IPS DF 4.7 (cell line): ENCODE measurements around the gene PNLIP.

ENCODE experiments used
- DNase-seq: peaks from one replicate; pipeline ENCODE4 v3.0.0-alpha.2; 2013; ENCODE audit warnings: low spot score; ENCODE audit errors: extremely low read depth

PNLIP gene

GRCh38 chr10:116574797-116575196 is 29.1 kb downstream of the PNLIP start:
- DNase-seq, result no peak

DNA sequence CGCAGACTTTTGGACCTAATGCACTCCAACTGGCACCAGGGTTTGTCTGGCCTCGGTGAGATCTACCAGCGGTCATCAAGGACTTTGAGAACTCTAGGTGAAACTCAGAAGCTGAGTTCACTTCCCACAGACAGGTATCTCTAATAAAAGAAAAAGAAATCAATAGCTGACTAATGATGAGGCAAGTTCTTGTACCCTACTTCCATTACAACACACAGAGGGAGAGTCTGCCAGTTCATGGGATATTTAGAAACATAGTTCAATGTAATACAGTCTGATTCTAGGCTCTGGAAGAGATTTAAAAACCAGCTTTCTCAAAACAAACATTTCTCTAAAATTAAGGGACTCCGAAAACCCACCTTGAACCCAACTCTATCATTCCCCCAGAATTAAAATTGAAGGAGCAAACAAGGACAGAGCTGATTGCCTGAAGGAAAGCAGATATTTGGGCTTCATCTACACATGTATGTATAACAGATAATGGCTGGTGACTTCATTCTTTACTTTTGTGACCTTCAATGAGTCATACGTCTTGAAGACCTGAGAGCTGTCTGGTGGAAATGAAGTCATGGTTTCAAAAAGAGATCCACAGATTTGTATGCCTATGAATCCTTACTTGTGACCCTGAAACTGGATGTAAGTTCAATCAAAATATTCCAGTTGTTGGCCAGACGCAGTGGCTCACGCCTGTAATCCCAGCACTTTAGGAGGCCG is 42.3 kb downstream of the PNLIP start:
- no peak for DNase-seq

DNA sequence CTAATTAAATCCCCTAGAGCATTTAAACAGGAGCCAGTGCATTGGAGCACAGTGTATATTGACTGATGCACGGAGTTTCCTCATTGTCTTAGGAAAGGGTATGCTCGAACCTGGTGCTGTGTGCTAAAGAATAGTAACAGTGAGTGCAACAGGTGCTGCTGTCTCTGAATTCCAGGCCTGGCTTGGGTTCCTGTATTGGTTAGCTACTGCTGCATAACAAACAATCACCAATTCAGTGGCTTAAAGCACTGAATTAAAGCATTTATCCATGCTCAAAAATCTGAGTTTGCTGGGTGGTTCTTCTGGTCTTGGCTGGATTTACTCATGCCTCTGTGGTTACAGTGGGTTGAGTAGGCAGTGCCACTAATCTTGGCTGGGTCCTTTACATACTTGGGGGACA is 43.3 kb downstream of the PNLIP start:
- no peak for DNase-seq

GRCh38 chr10:116589926-116590325 is 44.2 kb downstream of the PNLIP start:
- DNase-seq, result no peak

- no peak for DNase-seq
Measured at GRCh38 chr10:116590590-116591444, 45.1 kb downstream of the PNLIP start, which contains the start of gene PNLIPRP1. Gene PNLIPRP1, plus strand, starts transcription at chr10:116590959. Its CDS starts 171 bp downstream, at chr10:116591130.

DNA sequence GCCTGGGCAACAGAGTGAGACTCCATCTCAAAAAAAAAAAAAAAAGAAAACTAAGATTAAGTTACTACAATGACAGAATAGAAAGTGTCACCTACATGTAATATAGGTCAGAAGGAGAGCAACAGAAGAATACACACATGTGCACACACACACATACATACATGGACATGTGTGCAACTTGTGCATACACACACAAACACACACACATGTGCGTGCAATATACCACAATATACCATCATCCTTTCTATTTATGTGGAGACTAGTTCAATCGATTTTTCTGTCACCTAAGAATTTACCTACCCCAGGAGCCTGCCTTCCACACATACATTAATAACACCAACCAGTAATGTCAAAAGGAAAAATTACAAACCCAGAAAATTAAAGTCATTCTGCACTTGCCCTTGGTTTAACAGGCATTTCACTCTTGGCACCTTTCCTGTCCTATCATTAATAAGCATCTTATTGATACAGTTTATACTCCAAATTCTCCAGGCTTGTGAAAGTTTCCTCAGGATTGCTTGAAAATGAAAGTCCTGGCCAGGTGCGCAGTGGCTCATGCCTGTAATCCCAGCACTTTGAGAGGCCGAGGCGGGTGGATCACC is 47.5 kb downstream of the PNLIP start:
- DNase-seq, result no peak

- DNase-seq, result no peak
Measured at GRCh38 chr10:116594525-116595035, 48.8 kb downstream of the PNLIP start.

GRCh38 chr10:116596062-116596461 is 50.3 kb downstream of the PNLIP start:
- no peak for DNase-seq

DNA sequence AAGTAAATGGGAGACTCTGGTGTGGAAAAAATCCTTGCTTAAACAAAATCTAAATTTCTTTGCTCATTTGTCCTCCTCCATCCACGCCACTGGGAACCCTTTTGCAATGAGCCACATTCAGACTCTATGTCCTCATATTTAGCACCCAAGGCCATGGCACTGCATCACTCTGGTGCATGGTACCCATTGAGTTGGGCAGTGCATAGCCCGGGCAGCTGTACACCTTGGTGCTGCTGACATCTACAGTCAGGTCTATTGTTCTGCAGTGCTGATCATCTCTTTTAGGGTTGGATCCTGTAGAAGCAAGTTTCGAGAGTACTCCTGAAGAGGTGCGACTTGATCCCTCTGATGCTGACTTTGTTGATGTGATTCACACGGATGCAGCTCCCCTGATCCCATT is 51.8 kb downstream of the PNLIP start:
- DNase-seq, result no peak

GRCh38 chr10:116598329-116598728 is 52.6 kb downstream of the PNLIP start:
- DNase-seq, result no peak

DNA sequence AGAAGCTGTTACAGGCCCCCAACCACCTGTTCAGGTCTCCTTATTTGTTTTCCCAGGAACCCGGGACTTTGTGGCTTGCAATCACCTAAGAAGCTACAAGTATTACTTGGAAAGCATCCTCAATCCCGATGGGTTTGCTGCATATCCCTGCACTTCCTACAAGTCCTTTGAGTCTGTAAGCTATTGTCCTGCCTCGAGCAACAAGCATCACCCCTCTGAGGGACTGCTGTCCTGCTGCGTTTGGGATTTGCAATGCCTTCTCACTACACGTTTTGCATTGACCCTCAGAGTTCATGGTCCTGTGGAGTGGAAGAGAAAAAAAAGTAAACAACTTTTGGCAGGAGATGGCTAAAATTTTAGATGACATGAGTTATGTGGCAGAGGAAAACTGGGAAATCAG is 54.3 kb downstream of the PNLIP start:
- no peak for DNase-seq

- DNase-seq, result no peak
Measured at GRCh38 chr10:116602648-116603400, 57.1 kb downstream of the PNLIP start.

- DNase-seq, result no peak
Measured at GRCh38 chr10:116606061-116606483, 60.3 kb downstream of the PNLIP start.

- no peak for DNase-seq
Measured at GRCh38 chr10:116607336-116607735, 61.6 kb downstream of the PNLIP start.

GRCh38 chr10:116608686-116609594 is 63.2 kb downstream of the PNLIP start:
- DNase-seq, result no peak

DNA sequence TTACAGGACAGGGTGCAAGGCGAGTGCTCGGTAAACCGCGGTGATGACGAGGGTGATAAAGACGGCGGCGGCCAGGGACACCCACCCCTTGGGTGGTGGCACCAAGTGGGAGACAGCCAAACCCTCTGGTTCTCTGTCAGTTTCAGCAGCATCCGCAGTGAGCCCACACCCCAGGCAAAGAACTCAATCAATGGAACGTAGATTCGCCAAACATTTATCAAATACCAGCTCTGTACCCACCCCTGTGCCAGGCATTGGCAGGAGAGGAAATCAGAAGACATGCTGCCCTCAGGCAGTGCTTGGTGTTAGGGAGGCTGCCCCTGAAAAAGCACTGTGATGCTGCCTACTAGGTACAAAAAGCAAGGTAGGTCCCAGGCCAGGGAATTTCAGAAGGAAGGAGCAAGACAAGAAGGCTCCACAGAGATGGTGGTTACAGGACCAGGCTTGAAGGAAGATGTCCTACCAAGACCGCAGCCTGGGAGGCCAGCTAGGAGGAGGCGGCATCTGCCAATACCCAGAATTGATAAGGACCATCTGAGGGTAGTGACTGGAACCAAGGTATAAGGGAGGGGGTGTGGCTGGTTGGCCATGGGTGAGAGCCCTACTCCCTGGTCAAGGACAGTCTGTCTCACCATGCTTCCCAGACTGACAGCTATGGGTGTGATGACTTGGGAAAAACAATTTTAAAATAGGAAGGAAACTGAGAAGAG is 64.9 kb downstream of the PNLIP start:
- no peak for DNase-seq

GRCh38 chr10:116611153-116611545 is 65.4 kb downstream of the PNLIP start:
- no peak for DNase-seq

- no peak for DNase-seq
Measured at GRCh38 chr10:116612107-116612769, 66.5 kb downstream of the PNLIP start.

DNA sequence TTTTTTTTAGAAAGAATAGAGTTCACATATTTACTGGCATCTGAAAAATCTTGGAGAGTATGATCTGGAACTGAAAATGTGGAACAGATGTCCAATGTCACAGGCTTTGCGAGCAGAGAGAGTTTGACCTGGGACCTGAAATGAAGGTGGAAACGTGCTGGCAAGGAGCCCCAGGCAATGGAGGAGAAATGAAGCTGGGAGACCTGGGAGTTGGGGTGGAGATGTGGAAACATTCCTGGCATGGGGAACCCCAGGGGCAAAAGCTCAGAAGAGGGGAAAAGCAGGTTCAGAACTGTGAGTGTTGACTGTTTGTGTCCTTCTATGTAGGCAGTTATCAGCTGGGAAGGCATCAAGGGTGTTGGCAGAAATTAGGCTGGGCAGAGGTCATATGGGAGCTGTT is 67.7 kb downstream of the PNLIP start:
- DNase-seq, result no peak
